GM19452 (cell line): ENCODE measurements around the gene SMARCA2.

Experiments
- ATAC-seq: cut with Tn5 transposase; IDR thresholded peaks from one replicate; pipeline ENCODE4 v1.9.1; 2021; ENCODE audit not compliant: unreplicated experiment

The SMARCA2 gene

DNA sequence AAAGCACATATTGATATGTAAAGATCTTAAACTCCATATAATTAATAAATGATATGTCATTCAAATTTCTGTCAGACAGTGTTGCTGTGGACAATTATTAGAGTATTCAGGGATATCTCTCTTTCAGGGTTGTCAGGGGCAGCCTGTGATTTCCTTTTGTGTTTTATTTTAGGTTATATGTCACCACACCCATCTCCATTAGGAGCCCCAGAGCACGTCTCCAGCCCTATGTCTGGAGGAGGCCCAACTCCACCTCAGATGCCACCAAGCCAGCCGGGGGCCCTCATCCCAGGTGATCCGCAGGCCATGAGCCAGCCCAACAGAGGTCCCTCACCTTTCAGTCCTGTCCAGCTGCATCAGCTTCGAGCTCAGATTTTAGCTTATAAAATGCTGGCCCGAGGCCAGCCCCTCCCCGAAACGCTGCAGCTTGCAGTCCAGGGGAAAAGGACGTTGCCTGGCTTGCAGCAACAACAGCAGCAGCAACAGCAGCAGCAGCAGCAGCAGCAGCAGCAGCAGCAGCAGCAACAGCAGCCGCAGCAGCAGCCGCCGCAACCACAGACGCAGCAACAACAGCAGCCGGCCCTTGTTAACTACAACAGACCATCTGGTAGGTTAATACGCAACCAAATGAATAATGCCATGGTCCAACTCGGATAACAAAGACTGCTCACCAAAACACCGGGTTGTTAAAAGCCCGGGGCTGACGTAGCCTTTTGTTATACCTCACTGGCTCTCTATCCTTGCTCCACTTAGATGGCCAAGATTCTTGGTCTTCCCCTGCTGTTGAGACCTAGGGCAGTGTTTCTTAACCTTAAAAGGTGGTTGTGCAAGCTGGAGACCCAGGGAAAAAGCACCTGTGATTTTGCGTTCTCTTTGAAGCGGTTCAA, 24.4 kb downstream of the SMARCA2 start:
- ATAC-seq: no peak

DNA sequence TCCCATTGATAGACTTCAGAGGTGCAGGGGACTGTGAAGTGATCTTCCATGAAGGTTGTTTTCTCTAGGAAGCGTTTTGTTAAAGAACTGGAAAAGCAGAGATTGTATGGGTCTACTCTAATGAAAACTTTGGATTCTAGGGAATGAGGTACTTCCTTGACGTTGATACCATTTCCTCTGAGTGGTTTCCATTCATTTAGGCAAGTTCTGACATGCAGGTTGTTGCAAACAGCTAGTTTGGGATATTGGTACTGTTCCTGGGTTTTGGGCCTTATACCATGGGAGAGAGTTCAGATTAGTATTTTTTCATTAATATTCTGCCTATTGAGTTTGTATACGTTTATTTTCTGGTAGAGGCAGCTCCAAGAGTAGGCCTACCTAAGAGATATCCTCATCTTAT, 25.7 kb downstream of the SMARCA2 start:
- no peak for ATAC-seq

DNA sequence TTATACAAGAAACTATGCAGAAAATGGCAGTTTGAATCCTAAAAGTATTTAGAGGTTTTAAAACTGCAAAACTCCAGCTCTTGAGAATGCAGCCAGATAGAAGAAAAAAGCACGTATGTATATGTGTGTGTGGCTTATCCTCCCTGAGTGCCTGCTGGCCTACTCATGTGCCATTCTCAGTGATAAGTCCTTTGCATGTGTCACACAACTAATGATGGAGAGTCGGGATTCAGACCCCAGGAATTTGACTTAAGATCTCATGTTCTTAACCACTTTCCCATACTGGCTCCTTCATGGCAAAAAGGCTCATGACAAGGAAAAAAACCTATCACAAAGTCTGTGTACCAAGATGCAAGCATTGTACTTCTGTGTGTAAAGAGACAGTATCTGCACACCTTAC, 26.6 kb downstream of the SMARCA2 start:
- ATAC-seq: no peak

DNA sequence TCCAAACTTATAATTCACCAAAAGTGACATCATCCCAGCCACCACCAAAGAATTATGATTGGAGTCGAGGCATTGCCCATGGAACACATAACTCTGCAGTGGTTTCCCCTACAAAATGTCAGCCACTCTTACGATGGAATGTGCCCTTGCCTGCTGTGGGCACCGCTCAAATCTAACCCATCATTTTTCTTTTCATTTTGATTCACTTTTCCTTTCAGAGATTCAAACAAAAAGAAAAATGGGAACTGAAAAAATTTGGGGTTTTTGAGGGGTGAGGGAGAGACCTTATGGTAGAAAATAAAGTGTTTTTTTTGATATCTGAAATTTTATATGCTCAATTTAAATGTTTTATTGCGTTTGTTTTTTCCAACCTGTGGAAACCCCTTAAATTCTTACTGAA, 28.1 kb downstream of the SMARCA2 start:
- ATAC-seq: no peak

DNA sequence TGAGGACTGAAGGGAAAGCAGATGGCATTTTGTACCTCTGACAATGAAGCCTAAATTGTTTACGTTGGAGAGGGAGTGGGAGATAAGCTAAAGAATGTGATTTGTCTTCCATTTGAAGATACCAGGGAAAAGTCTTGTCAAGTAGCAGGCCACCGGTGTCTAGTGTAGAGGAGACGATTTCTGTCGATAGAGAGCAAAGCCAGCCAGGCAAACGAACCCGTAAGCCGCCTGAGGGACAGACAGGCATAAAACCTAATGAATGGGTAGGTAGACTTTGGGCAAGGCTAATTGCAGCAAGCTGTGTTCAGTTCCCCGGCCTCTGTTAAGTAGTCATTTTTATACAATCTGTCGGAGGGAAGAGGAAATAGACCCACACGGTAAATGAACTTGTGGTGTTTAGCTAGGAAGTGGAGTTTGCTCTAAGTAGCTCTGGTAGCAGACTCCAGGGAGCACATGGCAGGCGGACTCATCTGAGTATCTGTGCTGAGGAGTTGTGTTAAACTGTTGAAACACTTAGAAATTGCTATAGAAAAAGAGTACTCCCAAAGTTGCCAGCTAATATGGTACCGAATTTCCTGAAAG, 28.8 kb downstream of the SMARCA2 start:
- no peak for ATAC-seq

DNA sequence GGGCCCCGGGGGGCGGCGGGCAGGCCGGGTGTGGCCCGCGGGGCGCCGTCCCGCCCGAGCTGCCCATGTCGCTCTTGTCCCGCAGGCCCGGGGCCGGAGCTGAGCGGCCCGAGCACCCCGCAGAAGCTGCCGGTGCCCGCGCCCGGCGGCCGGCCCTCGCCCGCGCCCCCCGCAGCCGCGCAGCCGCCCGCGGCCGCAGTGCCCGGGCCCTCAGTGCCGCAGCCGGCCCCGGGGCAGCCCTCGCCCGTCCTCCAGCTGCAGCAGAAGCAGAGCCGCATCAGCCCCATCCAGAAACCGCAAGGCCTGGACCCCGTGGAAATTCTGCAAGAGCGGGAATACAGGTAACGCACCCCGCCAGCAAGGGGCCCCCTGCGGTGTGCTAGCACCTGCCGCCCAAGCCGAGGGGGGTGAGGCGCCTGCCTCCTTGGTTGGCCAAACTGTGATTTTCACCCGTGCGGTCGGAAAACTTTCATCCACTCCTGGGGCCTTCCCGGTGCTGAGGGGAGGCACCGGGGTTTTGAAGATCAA, 32.1 kb downstream of the SMARCA2 start:
- ATAC-seq: no peak

DNA sequence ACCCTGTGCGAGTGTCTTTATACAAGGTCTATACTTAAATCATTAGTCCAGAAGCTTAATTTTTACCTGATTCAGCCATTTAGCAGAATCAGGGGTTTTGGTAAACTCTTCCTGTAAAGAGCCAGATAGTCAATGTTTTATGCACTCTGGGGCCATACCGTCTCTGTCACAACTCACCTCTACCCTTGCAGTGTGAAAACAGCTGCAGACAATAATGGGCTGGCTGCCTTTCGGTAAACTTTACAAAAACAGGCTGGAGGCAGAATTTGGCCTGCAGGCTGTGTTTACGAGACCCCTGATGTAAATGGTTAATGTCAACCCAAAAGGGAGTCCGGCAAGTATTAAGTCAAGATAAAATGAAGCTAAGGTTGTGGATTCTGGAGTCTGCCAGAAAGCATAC, 32.8 kb downstream of the SMARCA2 start:
- ATAC-seq: no peak

DNA sequence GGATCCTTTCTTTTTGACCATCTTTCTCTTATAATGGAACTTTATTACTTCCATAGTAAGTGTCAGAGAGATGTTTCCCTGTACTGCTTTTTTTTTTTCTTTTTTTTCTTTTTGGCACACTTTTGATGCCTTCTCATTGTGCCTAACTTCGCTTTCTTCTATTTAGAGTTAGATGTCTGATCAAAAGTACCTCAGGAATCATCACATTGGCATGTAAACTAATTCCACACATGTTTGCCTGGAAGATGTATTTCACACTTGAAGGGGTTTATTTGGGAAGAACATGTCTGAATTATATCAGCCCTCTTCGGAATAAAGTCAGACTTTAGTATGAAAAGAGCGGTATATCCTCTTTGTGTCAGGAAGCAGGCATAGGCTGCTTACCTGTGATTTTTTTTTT, 35.1 kb downstream of the SMARCA2 start:
- ATAC-seq: no peak

DNA sequence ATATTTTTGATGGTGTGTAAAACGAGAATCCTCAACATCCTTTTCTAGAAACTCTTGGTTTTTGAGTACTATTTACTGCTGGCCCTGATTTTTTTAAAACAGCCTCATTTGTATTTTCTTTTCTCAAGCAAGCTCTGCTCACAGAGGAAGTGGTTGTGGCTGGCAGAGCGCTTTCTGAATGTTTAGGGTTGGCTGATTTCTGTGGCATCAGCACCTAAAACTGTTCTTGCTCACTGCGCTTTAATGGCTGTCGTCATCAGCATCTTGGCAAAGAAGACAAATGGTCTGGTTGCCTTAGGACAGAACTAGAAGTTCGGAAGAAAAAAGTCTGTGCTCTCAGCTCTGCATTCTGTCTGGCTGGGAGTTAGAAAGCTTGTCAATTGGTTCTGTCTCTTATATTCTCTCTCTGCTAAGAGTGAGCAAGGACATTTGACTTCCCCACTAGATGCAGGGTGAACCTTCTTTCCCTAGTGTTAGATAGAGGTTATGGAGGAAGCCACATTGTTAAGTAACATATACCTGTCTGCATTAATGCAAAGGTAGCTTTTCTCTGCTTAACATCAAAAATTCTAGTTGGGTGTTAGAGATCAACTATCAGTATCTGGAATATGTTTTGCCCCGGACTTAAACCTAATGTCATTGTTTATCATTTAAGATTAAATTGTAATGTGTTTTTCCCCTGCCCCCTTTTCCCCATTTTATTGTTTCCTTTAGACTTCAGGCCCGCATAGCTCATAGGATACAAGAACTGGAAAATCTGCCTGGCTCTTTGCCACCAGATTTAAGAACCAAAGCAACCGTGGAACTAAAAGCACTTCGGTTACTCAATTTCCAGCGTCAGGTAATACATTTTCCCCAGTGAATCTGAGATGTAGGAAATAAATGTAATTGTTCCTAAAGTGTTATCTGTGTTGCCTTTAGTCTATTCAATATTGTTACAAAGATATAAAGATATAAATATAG, 39.0 kb downstream of the SMARCA2 start:
- ATAC-seq: peak; percentile 96

DNA sequence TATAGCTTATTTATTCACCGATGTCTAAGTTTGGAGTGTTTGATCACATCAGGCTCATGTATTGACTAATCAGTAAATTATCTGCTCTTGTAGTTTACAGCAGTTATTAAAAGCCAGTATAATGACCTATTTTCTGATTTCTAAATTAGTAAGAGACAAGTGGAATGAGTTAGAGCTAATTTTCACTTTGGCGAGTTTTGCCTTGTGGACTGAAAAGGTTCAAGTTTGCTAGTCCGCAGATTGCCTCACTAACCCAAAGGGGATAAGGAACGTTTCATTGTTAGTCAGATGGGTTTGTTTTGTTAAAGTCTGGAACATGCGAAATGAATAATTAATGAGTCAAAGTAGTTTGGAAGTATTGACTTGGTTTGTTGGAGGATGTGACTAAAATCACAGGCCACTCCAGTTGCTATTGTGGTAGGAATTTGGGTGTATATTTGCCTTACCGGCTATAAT, 40.1 kb downstream of the SMARCA2 start:
- ATAC-seq: peak; percentile 29

DNA sequence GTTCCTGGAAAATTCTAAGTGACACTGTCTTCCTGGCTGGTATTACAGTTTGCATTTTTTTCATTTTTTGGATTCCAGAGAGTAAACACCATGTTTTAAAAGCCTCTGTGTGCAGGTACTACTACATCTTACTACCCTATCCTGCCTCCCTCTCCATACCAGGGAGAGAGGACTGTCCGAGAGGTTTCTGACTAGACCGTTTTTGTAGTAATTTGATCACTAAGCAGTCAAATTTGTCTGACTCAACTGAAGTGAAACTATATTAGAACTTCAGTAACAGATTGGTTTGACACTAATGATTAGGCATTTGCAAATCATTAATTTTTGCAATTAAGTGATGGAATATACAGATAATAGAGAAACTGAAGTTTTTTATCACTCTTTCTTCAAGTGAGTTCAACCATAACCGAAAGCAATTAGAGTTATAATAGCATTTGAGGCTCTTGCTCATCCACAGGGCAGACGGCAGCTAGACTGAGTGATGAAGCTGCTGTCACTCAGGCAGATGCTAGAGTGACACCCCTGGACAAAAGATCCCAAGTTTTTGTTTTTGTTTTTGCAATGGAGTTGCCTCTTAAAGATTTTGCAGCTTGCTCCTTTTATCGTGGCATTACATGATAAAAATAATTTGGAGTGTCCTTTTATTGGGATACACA, 44.3 kb downstream of the SMARCA2 start:
- no peak for ATAC-seq

DNA sequence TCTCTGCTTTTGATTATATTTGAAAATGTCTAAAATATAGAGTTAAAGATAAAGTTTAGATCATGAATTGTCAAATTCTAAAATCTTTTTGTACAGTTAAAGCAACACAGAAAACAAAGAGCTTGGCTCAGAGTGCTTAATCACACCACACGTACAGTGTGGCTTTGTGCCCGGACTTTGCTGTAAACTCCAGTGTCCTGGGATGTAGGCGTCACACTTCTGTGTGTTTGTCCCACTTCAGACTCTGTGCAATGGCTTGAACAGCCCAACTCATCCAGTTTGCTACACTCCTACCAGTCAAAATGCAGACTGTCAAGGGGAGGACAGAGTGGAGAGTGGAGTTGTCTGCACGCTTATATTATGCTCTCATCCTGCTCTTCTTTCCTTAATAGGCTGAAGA, 45.3 kb downstream of the SMARCA2 start:
- ATAC-seq: no peak

DNA sequence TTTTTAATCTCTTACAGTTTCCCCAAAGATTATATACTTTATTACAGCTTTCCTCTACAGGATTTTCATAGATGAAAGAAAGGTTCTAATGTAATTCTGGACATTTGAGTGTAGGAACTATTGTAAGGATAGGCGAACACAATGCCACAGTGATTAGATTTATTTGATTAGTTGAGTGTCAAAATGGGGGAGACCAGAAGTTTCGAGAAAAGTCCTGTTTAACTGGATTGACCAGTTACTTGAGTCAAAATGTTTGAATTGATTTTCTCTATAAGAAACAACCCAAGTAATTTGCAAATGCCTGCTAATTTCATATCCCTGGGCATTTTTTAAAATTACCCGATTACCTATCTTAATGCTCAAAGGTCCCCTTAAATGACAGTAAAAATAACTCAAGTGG, 50.6 kb downstream of the SMARCA2 start:
- ATAC-seq: no peak

DNA sequence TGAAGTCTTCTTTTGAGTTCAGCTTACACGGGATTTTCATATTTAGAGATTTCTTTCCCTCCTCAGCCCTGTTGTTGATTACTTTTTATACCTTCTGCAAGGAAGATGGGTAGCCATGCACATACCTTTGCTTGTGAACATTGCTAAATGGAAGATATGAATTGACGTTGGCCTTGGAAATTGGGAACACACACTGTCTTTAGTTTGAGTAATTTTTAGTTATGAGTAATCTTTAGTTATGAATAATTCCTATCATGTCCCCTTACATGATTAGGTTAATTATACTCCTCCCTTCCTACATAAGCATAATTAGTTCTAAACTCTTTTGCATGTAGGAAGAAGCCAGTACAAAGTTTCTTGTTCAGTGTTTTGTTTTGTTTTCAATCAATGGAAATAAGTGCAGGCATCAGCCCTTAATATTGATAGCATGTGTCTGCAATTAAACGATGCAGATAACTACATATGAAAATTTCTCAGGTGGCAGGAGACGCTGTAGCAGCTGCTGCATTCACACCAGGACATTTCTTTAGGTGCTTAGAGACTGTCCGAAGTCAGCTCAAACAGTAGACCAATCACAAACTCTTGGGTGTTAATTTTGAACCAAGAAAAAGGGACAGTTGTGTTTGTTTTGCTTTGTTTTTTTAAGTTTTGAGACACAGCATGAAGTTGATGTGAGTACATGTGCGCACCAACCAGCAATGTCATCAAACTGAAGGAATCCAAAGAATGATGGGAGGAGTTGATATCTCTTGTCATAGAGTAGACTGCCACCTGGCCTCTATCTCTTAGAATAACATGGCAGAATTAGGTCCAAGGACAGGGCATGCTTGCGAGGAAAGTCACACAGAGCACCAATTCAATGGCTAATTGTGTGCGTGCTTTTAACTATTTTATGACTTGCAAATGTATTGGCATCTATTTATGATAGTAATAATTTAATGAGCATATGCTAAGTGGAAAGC, 51.4 kb downstream of the SMARCA2 start:
- ATAC-seq: no peak

DNA sequence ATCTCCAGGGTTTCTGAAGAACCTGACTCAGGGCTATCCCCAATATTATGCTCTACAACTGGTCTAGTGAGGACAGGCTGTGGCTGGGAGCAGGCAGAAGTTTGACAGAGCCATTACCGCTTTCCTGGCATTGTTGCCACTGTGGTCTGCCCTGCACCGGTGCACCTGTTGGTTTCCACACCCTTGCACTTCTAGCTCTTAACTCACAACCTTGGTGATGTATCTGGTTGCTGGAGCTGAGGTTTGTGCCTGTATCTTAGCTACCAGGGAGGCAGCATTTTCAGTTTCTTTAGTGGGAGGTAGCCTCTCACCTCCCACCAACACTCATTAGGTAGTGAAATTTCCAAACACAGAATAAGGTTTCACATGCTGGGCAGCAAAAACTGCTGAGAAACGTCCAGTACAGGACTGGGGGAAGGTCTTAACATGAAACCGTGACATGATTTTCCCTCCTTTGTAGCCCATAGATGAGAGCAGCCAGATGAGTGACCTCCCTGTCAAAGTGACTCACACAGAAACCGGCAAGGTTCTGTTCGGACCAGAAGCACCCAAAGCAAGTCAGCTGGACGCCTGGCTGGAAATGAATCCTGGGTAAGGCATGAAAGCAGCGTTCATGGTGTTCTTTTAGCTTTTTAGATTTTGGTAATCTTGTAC, 57.7 kb downstream of the SMARCA2 start:
- no peak for ATAC-seq

DNA sequence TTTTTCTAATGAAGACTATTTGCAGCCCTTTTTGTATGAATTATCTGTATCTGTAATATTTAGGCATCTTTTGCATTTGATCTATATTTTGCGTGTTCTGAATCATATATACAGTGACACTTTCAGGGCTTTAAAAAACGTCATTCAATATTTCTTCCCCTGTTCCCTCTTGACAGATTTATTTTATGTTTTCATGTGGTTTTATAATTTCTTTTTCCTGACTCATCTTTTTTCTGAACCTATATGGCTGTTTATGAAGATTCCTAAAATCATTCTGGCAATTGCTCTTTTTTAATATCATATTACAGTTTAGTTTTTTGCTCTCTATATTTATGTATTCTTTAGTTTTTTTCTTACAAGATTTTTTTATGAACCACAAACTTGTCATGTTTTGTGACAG, 67.6 kb downstream of the SMARCA2 start:
- no peak for ATAC-seq

DNA sequence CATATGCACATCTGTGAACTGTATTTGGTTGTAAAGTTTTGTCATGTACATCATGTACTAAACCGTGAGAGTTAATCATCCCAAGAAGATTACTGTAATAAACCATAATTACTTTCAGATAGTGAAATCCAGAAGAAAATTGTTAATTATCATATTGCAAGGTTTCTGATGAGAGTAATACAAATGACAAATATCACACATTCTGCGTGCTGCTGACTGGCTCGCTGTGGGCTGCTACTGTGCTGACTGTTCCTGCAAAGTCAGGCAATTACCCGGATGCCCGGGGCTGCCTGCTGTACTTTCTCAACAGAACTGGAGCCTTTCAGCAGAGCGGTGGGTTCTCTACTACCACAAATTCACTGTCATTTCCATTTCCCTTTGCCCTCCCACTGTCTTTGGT, 68.3 kb downstream of the SMARCA2 start:
- no peak for ATAC-seq

DNA sequence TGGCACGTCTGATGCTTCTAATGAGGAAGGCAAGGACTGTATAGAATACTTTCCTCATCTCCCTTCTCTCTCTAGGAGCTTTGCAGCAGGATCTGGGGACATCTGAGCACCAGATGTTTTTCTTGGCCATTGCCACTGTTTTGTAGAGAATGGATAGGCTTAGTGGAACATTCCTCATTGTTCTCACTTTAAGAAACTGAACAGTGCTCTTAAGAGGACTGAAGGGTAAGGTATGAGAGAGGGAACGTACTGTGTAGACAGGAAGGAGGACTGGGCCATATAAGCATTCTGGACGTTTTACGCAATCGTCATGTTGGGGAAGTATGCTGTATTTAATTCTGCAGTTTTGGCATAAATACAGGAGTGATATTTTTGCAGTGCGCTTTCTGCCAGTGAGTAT, 70.6 kb downstream of the SMARCA2 start:
- ATAC-seq: no peak

DNA sequence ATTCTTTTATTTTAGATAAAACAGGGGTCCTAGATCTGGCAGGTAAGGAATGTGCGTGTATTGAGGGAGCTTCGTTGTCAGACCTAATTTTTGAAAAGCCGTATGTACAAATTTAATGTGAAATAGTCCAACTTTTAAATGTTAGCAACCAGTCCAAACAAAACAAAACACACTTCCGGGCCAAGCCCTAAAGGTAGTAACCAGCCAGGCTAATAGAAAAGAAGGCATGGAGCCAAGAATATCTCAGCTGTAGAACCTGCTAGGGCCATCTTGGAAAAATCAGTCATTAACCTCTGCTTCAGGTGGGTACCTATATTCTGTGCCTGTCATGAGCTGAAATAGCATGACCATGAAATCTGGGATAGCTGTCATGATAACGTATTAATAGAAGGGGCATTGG, 71.0 kb downstream of the SMARCA2 start:
- no peak for ATAC-seq
